Tibial nerve (tissue), 4 donors: ENCODE measurements around the gene PHF23. TPM values are rescaled to one million over a fixed set of nuclear protein-coding genes. Genes with fewer than 3 reads are reported as not detected.

Experiments
- DNase-seq, 2 donors: peaks; one replicate each; pipeline ENCODE4 v3.0.0-alpha.2; 2019; ENCODE audit warnings: low spot score in 2 of 2
- H3K27ac ChIP-seq, 4 donors: fragments of 200-600 bp; sonication (generic) in 3 of 4; one replicate each; pipeline ENCODE4 v1.5.1; 2017 to 2019; ENCODE audit warnings: mild to moderate bottlenecking in 1 of 4
- H3K27me3 ChIP-seq, 2 donors: fragments of 200-600 bp; sonication (generic) in 1 of 2; one replicate each; pipeline versions ENCODE4 v1.5.1 to v1.6.0; 2017 to 2019
- H3K36me3 ChIP-seq, 3 donors: fragments of 200-600 bp; sonication (generic); one replicate each; pipeline ENCODE4 v1.5.1; 2018 to 2019
- H3K4me1 ChIP-seq, 4 donors: fragments of 200-600 bp; sonication (generic) in 3 of 4; one replicate each; pipeline ENCODE4 v1.5.1; 2017 to 2019
- H3K4me3 ChIP-seq, 4 donors: fragments of 200-600 bp; sonication (generic) in 3 of 4; one replicate each; pipeline ENCODE4 v1.5.1; 2017 to 2019; ENCODE audit warnings: mild to moderate bottlenecking in 1 of 4, moderate library complexity in 1 of 4
- H3K9me3 ChIP-seq, 4 donors: fragments of 200-600 bp; sonication (generic) in 3 of 4; one replicate each; pipeline ENCODE4 v1.5.1; 2017 to 2019
- CTCF ChIP-seq, 5 experiments: fragments of 200-600 bp in 3 of 5; fragments of 450-650 bp in 2 of 5; sonication (generic) in 3 of 5; IDR thresholded peaks; one replicate each; pipeline ENCODE4 v1.5.1; 2016 to 2019; ENCODE audit warnings: antibody characterized with exemption in 5 of 5, mild to moderate bottlenecking in 3 of 5, moderate library complexity in 2 of 5
- EP300 ChIP-seq, 2 donors: sonication (generic); formaldehyde crosslinking; IDR thresholded peaks; one replicate each; pipeline ENCODE4 v1.6.1; 2017; ENCODE audit warnings: antibody characterized with exemption in 2 of 2, mild to moderate bottlenecking in 1 of 2
- POLR2A ChIP-seq, 2 donors: fragments of 450-650 bp; IDR thresholded peaks; one replicate each; pipeline ENCODE4 v1.6.1; 2017; ENCODE audit warnings: antibody characterized with exemption in 2 of 2, mild to moderate bottlenecking in 2 of 2, moderate library complexity in 2 of 2
- WGBS, 2 donors: methylation state at CpG; one replicate each; pipeline ENCODE4 v1.1.5; 2018; 5-methylcytosine and 5-hydroxymethylcytosine counted together
- total RNA-seq, 4 donors: library from RNA; depleted of rRNA; stranded (reverse); fragments of >200 nt; gene quantifications; one replicate each; pipeline ENCODE4 v1.1.0, GENCODE V29; 2016

Gene PHF23
- total RNA-seq, 4 donors from 2014 or later: 20.3 to 29.7 (median 23.3) TPM

GRCh38 chr17:7261379-7262191 is 22.3 kb upstream of the PHF23 start:
- Histone ChIP-seq H3K9me3 (no peaks in the 10 kb centered on the region), H3K36me3 (peaks cover 0 to 35% (median 0%) of the 10 kb centered on the region in 3 donors), H3K27ac (peak overlapping the region in 1 of 4 donors; percentile 58)

DNA sequence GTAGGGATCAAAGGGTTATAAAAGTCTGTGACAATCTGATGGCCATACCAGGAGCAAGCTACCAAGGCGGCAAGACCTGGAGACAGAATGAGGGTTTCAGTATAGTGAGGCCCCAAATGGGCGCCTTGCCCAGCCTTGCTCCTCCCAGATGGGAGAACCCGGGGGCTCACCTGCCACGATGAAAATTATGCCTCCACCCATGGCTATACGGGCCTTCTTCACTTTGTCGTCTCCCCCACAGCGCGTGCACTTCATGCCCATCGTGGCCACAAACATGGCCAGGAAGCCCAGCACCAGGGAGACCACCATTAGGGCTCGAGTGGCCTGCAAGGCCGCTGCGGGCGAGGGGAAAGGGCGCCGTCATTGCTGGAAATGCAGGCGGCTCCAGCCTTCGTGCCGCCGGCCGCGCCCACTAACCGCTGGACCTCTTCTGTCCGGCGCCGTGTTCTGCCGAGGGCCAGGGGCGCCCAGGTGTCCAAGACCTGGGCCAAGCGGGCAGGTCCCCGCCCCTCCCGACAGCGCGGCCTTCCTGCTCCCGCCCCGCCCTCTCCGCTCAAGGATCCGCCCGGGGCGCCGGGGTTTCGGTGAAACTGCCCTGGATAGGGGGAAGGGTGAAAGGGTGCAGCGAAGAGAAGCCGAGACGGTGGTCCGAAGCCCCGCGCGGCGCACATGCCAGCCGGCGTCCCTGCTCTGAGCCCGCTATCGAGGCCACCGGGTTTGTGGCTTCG is 21.6 kb upstream of the PHF23 start:
- no peak for TF ChIP-seq EP300 (IDR thresholded peaks at IDR 0.05)
- no peak for TF ChIP-seq CTCF (IDR thresholded peaks at IDR 0.05)
- TF ChIP-seq POLR2A (IDR thresholded peaks at IDR 0.05): no peak
- Histone ChIP-seq H3K27me3 (peaks cover 0 to 47% of the 10 kb centered on the region in 2 donors), H3K9me3 (no peaks in the 10 kb centered on the region), H3K4me1 (peaks cover 0 to 38% (median 13%) of the 10 kb centered on the region in 4 donors), H3K4me3 (peak overlapping the region; percentile 18 to 49 (median 44)), H3K36me3 (peaks cover 0 to 43% (median 0%) of the 10 kb centered on the region in 3 donors), H3K27ac (peak overlapping the region in 1 of 4 donors; percentile 58)
- DNase-seq: no peak
- WGBS, 2 donors: 8 to 10% methylated on average over 33 to 35 of the region's 54 CpGs

More at GRCh38 chr17:7261379-7262191, 22.3 kb upstream of the PHF23 start:
- H3K4me1 ChIP-seq: peaks cover 0 to 38% (median 13%) of the 10 kb centered on the region in 4 donors
- no peak for TF ChIP-seq EP300 (IDR thresholded peaks at IDR 0.05)
- TF ChIP-seq CTCF (IDR thresholded peaks at IDR 0.05): no peak
- no peak for TF ChIP-seq POLR2A (IDR thresholded peaks at IDR 0.05)
- WGBS, 2 donors: 5 to 23% methylated on average over 6 to 34 of the region's 71 CpGs
- DNase-seq: no peak
- H3K4me3 ChIP-seq: peak overlapping the region; percentile 18 to 49 (median 44)
- H3K27me3 ChIP-seq: peaks cover 0 to 47% of the 10 kb centered on the region in 2 donors

DNA sequence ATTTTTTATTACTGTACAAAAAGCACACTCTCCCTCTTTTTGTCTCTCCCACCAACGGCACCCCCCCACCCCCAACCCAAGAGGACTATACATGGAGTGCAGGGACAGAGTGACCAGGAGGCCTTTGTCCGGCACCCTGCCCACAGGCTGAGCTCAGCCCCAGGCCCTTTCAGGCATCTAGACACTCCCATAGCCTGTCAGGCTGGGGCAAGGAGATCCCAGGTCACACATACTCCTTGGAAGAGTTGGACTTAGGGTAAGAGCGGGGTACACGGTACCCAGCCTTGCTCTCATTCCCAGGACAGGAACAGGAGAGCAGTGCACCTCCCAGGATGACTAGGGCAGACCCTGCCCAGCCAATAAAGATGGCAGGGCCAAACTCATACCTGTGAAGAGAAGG is 20.9 kb upstream of the PHF23 start:
- H3K27me3 ChIP-seq: peaks cover 0 to 47% of the 10 kb centered on the region in 2 donors
- TF ChIP-seq EP300 (IDR thresholded peaks at IDR 0.05): no peak
- no peak for TF ChIP-seq POLR2A (IDR thresholded peaks at IDR 0.05)
- TF ChIP-seq CTCF (IDR thresholded peaks at IDR 0.05): no peak
- peak overlapping the region in 1 of 4 donors; percentile 58 for H3K27ac ChIP-seq
- peaks cover 0 to 38% (median 13%) of the 10 kb centered on the region in 4 donors for H3K4me1 ChIP-seq
- H3K4me3 ChIP-seq: peak overlapping the region in 1 of 4 donors; percentile 41
- WGBS, 2 donors: 77 to 81% methylated on average over 4 of the region's 4 CpGs
- H3K9me3 ChIP-seq: no peaks in the 10 kb centered on the region
- no peak for DNase-seq
- H3K36me3 ChIP-seq: peaks cover 0 to 49% (median 0%) of the 10 kb centered on the region in 3 donors

GRCh38 chr17:7259555-7259889 is 20.3 kb upstream of the PHF23 start:
- Histone ChIP-seq H3K27ac (no peak overlapping the region), H3K4me3 (no peak overlapping the region), H3K36me3 (peaks cover 0 to 56% (median 0%) of the 10 kb centered on the region in 3 donors), H3K27me3 (peaks cover 0 to 43% of the 10 kb centered on the region in 2 donors), H3K4me1 (peaks cover 0 to 38% (median 13%) of the 10 kb centered on the region in 4 donors), H3K9me3 (no peaks in the 10 kb centered on the region)
- no peak for DNase-seq
- TF ChIP-seq CTCF (IDR thresholded peaks at IDR 0.05) (no peak), POLR2A (IDR thresholded peaks at IDR 0.05) (no peak), EP300 (IDR thresholded peaks at IDR 0.05) (no peak)
- WGBS, 2 donors: 95 to 97% methylated on average over 4 to 6 of the region's 6 CpGs
